OCI-LY3 (cell line): Measurements from ENCODE around the gene CD4.
A peak's percentile ranks its signal among the peaks of the same experiment; 100 is the strongest.

ENCODE experiments used
- H2AFZ ChIP-seq: fragments of 200-600, 300-600 bp; shearing (Covaris generic); 2 replicates; pipeline ENCODE4 v1.6.0; 2014; ENCODE audit warnings: antibody characterized with exemption, low read depth, low read length
- H3K27ac ChIP-seq: fragments of 200-600, 300-600 bp; sonication (generic); 2 replicates; pipeline ENCODE4 v1.5.1; 2014; ENCODE audit warnings: mild to moderate bottlenecking, low read length, moderate library complexity, mixed read lengths
- H3K27me3 ChIP-seq: fragments of 200-600, 300-600 bp; sonication (generic); 2 replicates; pipeline ENCODE4 v1.6.1; 2014; ENCODE audit warnings: low read depth, low read length, mixed read lengths
- H3K36me3 ChIP-seq: fragments of 200-600, 300-600 bp; sonication (generic); replicated peaks from 2 replicates; pipeline ENCODE3; 2014; ENCODE audit warnings: low read depth, low read length, mixed read lengths
- H3K4me1 ChIP-seq: fragments of 300-600, 200-600 bp; sonication (generic); 2 replicates; pipeline ENCODE4 v1.6.1; 2014; ENCODE audit warnings: low read length, mixed read lengths
- H3K4me2 ChIP-seq: fragments of 200-600, 300-600 bp; sonication (generic); 2 replicates; pipeline ENCODE4 v1.6.1; 2014; ENCODE audit warnings: low read length, mixed read lengths
- H3K4me3 ChIP-seq: fragments of 300-600, 200-600 bp; sonication (generic); 2 replicates; pipeline ENCODE4 v1.5.1; 2014; ENCODE audit warnings: antibody characterized with exemption, mild to moderate bottlenecking, low read length, moderate library complexity
- H3K79me2 ChIP-seq: fragments of 300-600, 200-600 bp; shearing (Covaris generic); 2 replicates; pipeline ENCODE4 v1.6.1; 2014; ENCODE audit warnings: mild to moderate bottlenecking, low read length, mixed read lengths
- H3K9ac ChIP-seq: fragments of 300-600, 200-600 bp; shearing (Covaris generic); 2 replicates; pipeline ENCODE4 v1.6.0; 2014; ENCODE audit warnings: mild to moderate bottlenecking, low read length, moderate library complexity
- H3K9me3 ChIP-seq: fragments of 200-600, 300-600 bp; shearing (Covaris generic); 2 replicates; pipeline ENCODE4 v1.6.1; 2014; ENCODE audit warnings: low read length, mixed read lengths; ENCODE audit not compliant: insufficient read depth
- H4K20me1 ChIP-seq: fragments of 200-600, 300-600 bp; sonication (generic); 2 replicates; pipeline ENCODE4 v1.6.1; 2016; ENCODE audit warnings: low read length, mixed read lengths; ENCODE audit not compliant: insufficient read depth
- EZH2phosphoT487 ChIP-seq: fragments of 200-600 bp; shearing (Covaris generic); IDR thresholded peaks from 2 replicates; pipeline ENCODE4 v1.6.1; 2018; ENCODE audit warnings: antibody characterized with exemption, mixed run types, low read depth
- TF ChIP-seq, protein P1 (sequence below): fragments of 200-600, 300-600 bp; sonication (generic); IDR thresholded peaks from 2 replicates; pipeline ENCODE4 v1.5.1; 2014; ENCODE audit warnings: antibody characterized with exemption, low read length, low read depth

CD4 gene

GRCh38 chr12:6836851-6837250, 47.5 kb downstream of the CD4 start:
- TF ChIP-seq EZH2phosphoT487: no peak
- TF ChIP-seq, protein P1, sequence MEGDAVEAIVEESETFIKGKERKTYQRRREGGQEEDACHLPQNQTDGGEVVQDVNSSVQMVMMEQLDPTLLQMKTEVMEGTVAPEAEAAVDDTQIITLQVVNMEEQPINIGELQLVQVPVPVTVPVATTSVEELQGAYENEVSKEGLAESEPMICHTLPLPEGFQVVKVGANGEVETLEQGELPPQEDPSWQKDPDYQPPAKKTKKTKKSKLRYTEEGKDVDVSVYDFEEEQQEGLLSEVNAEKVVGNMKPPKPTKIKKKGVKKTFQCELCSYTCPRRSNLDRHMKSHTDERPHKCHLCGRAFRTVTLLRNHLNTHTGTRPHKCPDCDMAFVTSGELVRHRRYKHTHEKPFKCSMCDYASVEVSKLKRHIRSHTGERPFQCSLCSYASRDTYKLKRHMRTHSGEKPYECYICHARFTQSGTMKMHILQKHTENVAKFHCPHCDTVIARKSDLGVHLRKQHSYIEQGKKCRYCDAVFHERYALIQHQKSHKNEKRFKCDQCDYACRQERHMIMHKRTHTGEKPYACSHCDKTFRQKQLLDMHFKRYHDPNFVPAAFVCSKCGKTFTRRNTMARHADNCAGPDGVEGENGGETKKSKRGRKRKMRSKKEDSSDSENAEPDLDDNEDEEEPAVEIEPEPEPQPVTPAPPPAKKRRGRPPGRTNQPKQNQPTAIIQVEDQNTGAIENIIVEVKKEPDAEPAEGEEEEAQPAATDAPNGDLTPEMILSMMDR: no peak
- H2AFZ ChIP-seq: no peak overlapping the region
- H3K9ac ChIP-seq: no peak overlapping the region
- no peaks in the 10 kb centered on the region for H3K9me3 ChIP-seq
- H3K4me1 ChIP-seq: peaks cover 41% of the 10 kb centered on the region
- H3K4me2 ChIP-seq: no peak overlapping the region
- H3K79me2 ChIP-seq: no peaks in the 10 kb centered on the region
- no peaks in the 10 kb centered on the region for H3K27me3 ChIP-seq
- peaks cover under 1% of the 10 kb centered on the region for H3K36me3 ChIP-seq
- H3K4me3 ChIP-seq: no peak overlapping the region
- no peaks in the 10 kb centered on the region for H4K20me1 ChIP-seq
- no peak overlapping the region for H3K27ac ChIP-seq

GRCh38 chr12:6837370-6838060, 48.2 kb downstream of the CD4 start:
- no peak overlapping the region for H3K9ac ChIP-seq
- no peaks in the 10 kb centered on the region for H3K27me3 ChIP-seq
- no peak for TF ChIP-seq EZH2phosphoT487
- H3K4me1 ChIP-seq: peaks cover 41% of the 10 kb centered on the region
- no peak overlapping the region for H2AFZ ChIP-seq
- no peaks in the 10 kb centered on the region for H3K36me3 ChIP-seq
- no peak overlapping the region for H3K4me2 ChIP-seq
- H3K9me3 ChIP-seq: no peaks in the 10 kb centered on the region
- no peak overlapping the region for H3K27ac ChIP-seq
- H3K79me2 ChIP-seq: no peaks in the 10 kb centered on the region
- H4K20me1 ChIP-seq: no peaks in the 10 kb centered on the region
- H3K4me3 ChIP-seq: no peak overlapping the region

DNA sequence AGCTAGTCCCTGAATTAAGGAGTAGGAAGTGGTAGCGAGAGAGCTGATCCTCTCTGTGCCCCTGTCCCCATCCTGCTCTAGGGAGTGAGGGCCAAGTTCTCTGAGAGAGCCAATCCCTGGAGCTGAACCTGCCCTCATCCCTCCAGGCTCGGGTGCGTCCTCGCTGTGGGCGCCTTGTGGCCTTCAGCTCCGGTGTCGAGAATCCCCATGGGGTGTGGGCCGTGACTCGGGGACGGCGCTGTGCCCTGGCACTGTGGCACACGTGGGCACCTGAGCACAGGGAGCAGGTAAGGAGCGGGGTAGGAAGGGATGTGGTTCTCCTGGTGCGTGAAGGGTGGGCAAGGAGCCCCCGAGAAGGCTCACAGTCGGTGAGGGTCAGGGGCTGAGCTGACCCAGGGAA, 49.5 kb downstream of the CD4 start:
- Histone ChIP-seq H3K27ac (no peak overlapping the region), H4K20me1 (no peaks in the 10 kb centered on the region), H3K4me3 (no peak overlapping the region), H3K79me2 (no peaks in the 10 kb centered on the region), H2AFZ (no peak overlapping the region), H3K4me2 (peak overlapping the region; percentile 85; the same call in 1 of the 2 replicates), H3K9ac (no peak overlapping the region; the same call in 1 of the 2 replicates), H3K27me3 (no peaks in the 10 kb centered on the region), H3K9me3 (no peaks in the 10 kb centered on the region), H3K36me3 (no peaks in the 10 kb centered on the region), H3K4me1 (peaks cover 45% of the 10 kb centered on the region)
- no peak for TF ChIP-seq EZH2phosphoT487
- TF ChIP-seq, protein P1: no peak

DNA sequence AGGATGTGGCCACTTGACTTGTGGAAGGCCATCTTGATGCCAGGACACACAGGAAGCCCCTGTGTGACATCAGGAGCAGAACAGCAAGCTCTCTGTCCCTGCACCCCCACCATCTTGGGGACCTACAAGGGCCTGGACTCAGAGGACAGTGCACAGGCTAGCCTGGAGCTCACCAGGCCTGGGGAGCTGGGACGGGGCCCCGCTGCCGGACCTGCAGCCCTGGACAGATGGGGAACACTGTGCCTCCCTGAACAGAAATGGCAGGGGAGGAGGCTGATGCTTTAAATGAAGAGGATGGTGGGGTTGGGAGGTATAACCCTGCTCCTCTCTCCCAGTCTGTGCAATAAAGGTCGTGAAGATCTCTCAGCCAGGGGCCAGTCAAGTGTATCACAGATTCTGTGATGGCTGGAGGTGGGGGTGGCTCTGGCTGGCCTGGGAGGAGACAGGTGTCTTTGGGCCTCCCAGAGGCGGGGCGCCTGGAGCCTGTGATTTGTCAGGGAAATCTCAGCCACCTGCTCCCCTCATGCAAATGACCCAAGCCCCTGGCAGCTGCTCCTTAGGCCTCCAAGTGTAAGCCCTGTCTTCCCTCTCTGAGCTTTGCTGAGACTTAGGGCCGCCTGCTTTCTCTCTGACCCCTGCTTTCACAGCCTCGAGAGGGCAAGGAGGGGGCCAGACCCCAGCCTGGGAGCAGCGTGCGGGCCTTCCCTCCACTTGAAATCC, 50.3 kb downstream of the CD4 start:
- no peak for TF ChIP-seq EZH2phosphoT487
- TF ChIP-seq, protein P1: no peak
- H3K9me3 ChIP-seq: no peaks in the 10 kb centered on the region
- no peak overlapping the region for H2AFZ ChIP-seq
- peak overlapping the region; percentile 70 for H3K9ac ChIP-seq
- peak overlapping the region; percentile 63 for H3K4me3 ChIP-seq
- peaks cover 4% of the 10 kb centered on the region for H3K36me3 ChIP-seq
- no peaks in the 10 kb centered on the region for H3K79me2 ChIP-seq
- peaks cover 45% of the 10 kb centered on the region for H3K4me1 ChIP-seq
- H4K20me1 ChIP-seq: no peaks in the 10 kb centered on the region
- peak overlapping the region; percentile 85 for H3K4me2 ChIP-seq
- peak overlapping the region; percentile 91 for H3K27ac ChIP-seq
- H3K27me3 ChIP-seq: no peaks in the 10 kb centered on the region
